HG02763 (cell line): ENCODE measurements around the gene L1CAM.
A peak's percentile ranks its signal among the peaks of the same experiment; 100 is the strongest.

Source experiments
- ATAC-seq: cut with Tn5 transposase; IDR thresholded peaks from one replicate; pipeline ENCODE4 v1.9.1; 2021; ENCODE audit warnings: mild to moderate bottlenecking, moderate library complexity; ENCODE audit not compliant: unreplicated experiment

Gene L1CAM

DNA sequence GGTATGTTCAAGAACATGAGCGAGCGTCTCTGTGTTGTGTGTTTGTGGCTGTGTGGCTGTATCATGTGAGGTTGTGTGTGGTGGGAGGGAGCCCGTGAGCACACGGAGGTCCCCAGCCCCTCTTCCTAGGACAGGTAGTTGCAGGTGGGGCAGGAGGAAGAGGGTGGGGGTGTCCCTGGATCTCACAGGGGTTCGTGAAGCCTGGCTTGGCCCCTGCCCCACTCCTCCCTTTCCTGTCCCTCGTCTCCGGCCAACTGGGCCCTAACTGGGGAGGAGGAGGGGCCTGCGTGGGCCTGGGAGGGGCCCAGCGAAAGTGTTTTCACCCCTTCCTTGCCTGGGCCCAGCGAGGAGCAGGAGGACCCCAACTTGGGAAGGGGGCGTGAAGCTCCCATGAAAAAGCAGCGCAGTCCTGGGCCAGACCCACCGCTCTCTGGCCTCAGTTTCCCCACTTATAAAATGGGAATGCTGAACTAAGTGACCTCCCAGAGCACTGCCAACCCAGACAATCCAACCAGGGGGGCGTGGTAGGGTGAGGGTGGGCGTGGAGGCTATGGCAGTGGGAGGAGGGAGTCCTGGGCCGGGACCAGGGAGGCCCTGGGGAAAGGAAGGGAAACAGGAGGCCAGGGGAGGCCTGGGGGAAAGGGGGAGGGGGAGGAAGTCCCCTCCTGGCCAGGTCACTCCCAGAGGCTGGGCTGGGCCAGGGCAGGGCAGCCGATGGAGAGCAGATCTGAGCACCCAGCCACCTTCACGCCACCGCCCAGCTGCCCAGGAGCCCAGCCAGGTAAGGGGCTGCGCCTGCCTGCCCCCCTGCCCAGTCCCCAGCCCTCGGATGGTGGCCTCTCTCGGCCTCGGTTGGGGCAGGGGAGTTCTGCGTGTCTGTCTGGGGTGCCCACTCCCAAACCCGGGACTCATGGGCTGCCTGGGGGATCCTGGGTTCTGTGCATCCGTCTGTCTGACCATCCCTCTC is 18.3 kb upstream of the L1CAM start, which contains the start of gene AVPR2:
TSS of gene AVPR2 (plus strand) at position 683 of the 967 bp plus-strand sequence. CDS start 473 bp downstream, outside the sequence.
- ATAC-seq: no peak

DNA sequence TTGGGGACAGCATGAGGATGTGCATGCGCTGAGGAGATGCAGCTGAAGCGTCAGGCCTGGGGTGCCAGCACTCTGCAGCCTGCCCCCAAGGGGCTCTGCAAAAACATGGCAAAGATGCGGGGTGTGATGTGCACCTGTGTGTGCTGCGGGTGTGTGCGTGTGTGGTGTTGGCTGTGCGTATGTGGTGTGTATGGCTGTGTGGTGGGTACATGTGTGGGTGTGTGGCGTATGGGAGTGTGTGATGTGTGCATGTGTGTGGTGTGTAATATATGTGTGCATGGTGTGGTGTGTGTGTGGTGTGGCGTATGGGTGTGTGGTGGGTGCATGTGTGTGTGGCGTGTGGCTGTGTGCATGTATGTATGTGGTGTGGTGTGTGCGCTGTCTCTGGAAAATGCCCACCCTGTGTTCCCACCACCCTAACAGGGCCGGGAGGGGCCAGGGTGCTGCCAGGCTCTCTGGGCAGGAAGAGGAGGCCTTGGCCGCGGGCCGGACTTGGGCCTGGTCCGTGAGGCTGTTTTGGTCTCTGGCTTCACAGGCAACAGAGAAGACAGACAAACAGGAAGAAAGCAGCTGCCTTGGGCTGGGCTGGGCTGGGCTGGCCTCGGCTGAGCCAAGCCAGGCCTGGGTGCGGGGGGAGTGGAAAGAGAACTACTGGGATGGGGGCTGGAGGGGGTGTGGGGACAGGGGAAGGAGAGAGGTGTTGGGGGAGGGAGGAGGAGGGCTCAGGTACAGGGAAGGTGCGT is 17.4 kb upstream of the L1CAM start:
- ATAC-seq: no peak

DNA sequence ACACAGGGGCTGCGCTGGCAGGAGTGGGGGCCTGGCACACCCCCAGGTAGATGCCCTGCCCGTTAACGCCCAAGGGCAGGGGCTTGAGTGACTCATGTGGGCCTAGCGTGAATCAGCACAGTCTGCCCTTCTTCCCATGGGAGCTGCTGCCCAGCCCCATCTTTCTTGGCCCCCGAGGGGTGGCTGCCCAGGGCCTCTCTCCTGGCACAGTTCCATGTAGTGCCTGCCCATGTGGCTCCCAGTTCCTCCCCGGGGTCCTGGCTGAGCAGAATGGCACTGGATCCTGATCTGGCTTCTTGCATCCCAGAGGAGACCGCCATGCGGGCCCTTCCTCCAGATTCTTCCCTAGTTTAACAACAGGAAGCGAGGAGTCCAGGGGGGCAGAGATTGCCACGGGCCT is 16.4 kb upstream of the L1CAM start:
- no peak for ATAC-seq

- no peak for ATAC-seq
These were observed 15.8 kb upstream of the L1CAM start for GRCh38 chrX:153901753-153902140.

DNA sequence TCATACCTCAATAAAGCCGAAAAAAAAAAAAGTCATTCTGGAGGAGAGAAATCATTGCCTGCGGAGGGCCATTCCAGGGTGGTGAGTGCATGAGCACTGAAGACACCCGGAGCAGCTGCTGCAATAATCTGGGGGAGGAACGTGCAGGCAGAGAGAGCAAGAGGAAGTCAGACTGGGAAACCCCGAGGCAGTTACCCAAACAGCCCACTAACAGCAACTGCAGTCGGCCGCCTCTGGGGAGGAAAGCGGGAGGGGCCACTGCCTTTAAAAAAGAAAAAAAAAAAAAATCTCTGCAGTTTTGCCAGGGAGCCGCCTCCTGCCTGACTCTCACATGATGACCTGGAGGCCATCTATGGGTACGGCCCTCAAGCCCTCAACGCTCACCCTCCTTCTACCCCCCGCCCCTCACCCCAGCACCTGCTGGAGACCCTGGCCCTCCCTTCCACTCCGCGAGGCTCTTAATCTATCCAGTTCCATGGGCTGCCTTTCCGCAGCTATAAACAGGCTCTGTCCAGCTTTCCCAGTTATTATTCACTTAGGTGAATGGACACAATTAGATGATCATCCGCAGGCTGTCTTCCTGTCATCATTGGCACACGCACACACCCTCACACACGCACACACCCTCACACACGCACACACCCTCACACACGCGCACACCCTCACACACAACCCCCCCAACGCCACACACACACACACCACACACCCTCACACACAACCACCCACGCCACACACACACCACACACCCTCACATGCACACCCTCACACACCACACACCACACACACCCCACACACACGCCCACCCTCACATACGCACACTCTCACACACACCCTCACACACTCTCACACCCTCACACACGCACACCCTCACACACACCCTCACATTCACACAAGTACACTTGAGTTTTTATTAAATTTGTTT is 15.1 kb upstream of the L1CAM start:
- ATAC-seq: peak; percentile 63

- ATAC-seq: no peak
These were observed 11.9 kb upstream of the L1CAM start for GRCh38 chrX:153897899-153898298.

DNA sequence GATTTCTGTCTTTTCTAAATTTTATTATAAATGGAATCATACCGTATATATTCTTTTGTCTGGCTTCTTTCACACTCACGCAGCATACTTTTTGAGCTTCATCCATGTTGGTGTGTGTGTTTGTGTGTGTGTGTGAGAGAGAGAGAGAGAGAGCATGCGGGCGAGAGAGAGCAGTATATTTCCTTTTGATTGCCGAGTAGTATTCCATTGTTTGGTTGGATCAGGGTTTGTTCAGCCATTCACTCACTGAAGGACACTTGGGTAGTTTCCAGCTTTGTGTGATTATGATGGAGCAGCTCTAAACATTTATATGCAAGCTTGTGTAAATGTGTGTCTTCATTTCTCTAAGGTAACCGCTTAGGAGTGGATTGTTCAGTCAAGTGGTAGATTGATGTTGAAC is 3.1 kb upstream of the L1CAM start:
- ATAC-seq: no peak

DNA sequence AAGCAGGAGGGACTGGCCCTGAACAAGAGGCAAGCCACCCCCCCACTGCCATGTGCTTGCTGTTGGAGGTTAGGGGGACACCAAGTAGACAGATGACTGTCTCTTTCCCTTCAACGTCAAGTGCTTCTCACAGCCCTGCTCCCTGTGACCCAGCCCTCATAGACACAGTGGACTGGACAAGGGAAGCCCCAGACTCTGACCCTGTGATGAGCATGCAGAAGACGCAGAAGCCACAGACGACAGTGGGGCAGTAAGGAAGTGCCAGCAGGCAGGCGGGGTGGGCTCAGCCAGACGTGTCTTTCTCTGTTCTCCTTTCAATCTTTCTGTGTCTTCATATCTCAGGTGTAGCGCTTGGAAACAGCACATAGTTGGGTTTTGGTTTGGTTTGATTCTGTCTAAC is 2.4 kb upstream of the L1CAM start:
- ATAC-seq: no peak

- no peak for ATAC-seq
These were observed 1.4 kb upstream of the L1CAM start for GRCh38 chrX:153887385-153887784.

GRCh38 chrX:153886915-153887314 is 942 bp upstream of the L1CAM start:
- ATAC-seq: no peak

GRCh38 chrX:153885208-153885787 is 675 bp downstream of the L1CAM start:
- no peak for ATAC-seq

DNA sequence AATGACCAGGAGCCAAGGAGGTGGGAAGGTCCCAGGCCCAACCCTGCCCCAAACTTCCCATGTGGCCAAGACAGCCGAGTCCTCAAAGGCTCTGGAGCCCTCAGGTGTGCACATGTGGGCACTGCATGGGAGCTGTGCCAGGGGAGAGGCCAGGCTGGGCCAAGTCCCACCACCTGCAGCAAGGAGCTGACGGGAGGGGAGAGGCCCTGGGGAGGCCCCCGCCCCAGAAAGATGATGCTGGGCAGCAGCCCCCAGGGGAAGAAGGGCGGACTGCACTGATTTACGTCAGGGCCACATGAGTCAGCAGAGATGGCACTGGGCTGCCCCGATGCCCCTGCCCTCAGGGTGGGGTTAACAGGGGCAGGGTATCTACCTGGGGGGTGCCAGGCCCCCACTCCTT is 1.4 kb downstream of the L1CAM start:
- ATAC-seq: no peak

- no peak for ATAC-seq
These were observed 1.8 kb downstream of the L1CAM start for GRCh38 chrX:153884136-153884535.

- no peak for ATAC-seq
These were observed 2.7 kb downstream of the L1CAM start for GRCh38 chrX:153883163-153883843.

- no peak for ATAC-seq
These were observed 3.4 kb downstream of the L1CAM start for GRCh38 chrX:153882557-153882956.

- ATAC-seq: no peak
These were observed 3.9 kb downstream of the L1CAM start for GRCh38 chrX:153882086-153882498.

DNA sequence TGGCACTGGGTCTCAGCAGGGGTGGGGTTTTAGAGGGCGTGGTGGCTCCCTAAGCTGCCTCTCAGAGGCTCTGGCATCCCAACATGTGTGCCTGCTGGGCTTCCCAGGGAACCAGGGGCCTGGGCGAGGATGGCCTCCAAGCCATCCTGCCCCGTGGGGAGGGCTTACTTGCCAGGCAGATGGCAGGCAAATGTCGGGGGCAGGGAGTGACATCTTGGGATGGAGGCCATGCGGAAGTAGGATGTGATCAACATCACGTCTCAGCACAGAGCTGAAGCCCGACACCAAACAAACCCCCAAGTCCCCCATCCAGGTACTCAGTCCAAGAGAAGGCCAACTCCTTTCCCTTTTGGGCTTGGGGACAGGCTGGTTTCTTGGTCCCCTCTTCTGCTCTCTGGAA is 4.7 kb downstream of the L1CAM start:
- no peak for ATAC-seq

- ATAC-seq: no peak
These were observed 5.5 kb downstream of the L1CAM start for GRCh38 chrX:153880440-153880815.

DNA sequence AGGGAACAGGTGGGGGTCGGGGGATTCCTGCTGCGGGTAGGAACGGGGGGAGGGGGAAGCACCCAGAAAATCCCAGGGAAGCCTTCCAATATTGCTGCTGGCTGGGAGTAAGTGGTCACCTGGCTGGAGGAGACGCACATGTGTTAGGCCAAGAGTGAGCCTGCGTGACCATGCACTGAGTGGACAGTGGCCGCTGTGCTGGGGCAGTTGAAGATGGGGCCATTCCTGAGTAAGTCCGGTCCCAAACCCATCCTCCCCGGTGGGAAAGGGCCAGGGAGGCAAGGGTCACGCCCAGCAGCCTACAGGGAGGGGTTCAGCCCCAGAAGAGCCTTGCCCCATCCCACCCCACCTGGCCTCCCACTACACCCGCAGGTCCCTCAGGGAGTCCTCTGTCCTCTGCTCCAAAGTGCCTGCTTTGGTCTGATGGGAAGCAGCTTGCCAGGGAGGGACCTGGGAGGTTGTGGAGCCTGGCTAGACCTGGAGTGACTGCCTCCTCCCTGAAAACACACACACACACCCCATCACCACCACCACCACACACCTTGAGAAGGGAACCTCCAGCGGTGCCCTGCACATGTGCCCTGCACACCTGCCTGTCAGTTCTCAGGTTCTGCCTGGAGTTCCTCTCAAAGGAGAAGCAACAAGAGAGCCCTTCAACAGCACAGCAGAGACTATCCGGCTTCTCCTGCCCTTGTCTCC is 6.1 kb downstream of the L1CAM start:
- ATAC-seq: no peak
